Mesenchymal stem cell (in vitro differentiated cells and primary cell): ENCODE results near the gene SEMA5B.
A peak's percentile ranks its signal among the peaks of the same experiment; 100 is the strongest.

Experiments
- DNase-seq: peaks from one replicate; pipeline ENCODE4 v3.0.0-alpha.2; 2013
- H2AFZ ChIP-seq: one replicate; pipeline ENCODE4 v1.6.1; 2013; ENCODE audit warnings: low read depth, mild to moderate bottlenecking, control low read depth, inconsistent platforms, low read length, moderate library complexity
- H2AK5ac ChIP-seq: 2 replicates; pipeline ENCODE4 v1.6.1; 2013; ENCODE audit warnings: low read length, moderate library complexity, mild to moderate bottlenecking, inconsistent platforms; ENCODE audit not compliant: severe bottlenecking
- H2BK120ac ChIP-seq: one replicate; pipeline ENCODE4 v1.6.1; 2013; ENCODE audit warnings: low read depth, mild to moderate bottlenecking, inconsistent platforms, low read length, moderate library complexity
- H2BK12ac ChIP-seq, 2 experiments: one replicate each; pipeline ENCODE4 v1.6.1; 2013; ENCODE audit warnings: inconsistent platforms in 2 of 2, low read length in 2 of 2, mild to moderate bottlenecking in 2 of 2, moderate library complexity in 2 of 2, control low read depth in 1 of 2
- H2BK15ac ChIP-seq: one replicate; pipeline ENCODE4 v1.6.1; 2013; ENCODE audit warnings: mild to moderate bottlenecking, low read depth, inconsistent platforms; ENCODE audit not compliant: poor library complexity, severe bottlenecking
- H2BK5ac ChIP-seq: 2 replicates; pipeline ENCODE4 v1.6.1; 2013; ENCODE audit warnings: low read depth, mild to moderate bottlenecking, low read length, control low read depth, inconsistent platforms; ENCODE audit not compliant: poor library complexity, severe bottlenecking
- H3K14ac ChIP-seq, 2 experiments: one replicate each; pipeline ENCODE4 v1.6.1; 2013; ENCODE audit warnings: inconsistent platforms in 2 of 2, low read length in 2 of 2, control low read depth in 1 of 2, mild to moderate bottlenecking in 1 of 2, moderate library complexity in 1 of 2
- H3K18ac ChIP-seq, 2 experiments: one replicate each; pipeline ENCODE4 v1.6.1; 2013; ENCODE audit warnings: inconsistent platforms in 2 of 2, low read length in 2 of 2, control low read depth in 1 of 2, low read depth in 1 of 2, mild to moderate bottlenecking in 1 of 2
- H3K23ac ChIP-seq, 2 experiments: one replicate each; pipeline ENCODE4 v1.6.1; 2013; ENCODE audit warnings: inconsistent platforms in 2 of 2, low read length in 2 of 2, mild to moderate bottlenecking in 2 of 2, moderate library complexity in 2 of 2, control low read depth in 1 of 2
- H3K27ac ChIP-seq: 2 replicates; pipeline ENCODE4 v1.5.1; 2013; ENCODE audit warnings: mild to moderate bottlenecking, moderate library complexity, low read length, control low read depth, inconsistent platforms; ENCODE audit not compliant: poor library complexity, severe bottlenecking
- H3K27me3 ChIP-seq, 2 experiments: 2 replicates each; pipeline versions ENCODE4 v1.6.1 to v1.7.0; 2013; ENCODE audit warnings: low read length in 2 of 2, mild to moderate bottlenecking in 2 of 2, moderate library complexity in 2 of 2, control low read depth in 1 of 2, inconsistent platforms in 1 of 2; ENCODE audit not compliant: control insufficient read depth in 1 of 2, insufficient read depth in 1 of 2
- H3K36me3 ChIP-seq, 2 experiments: 2 replicates each; pipeline versions ENCODE4 v1.6.1 to v1.7.0; 2013; ENCODE audit warnings: low read length in 2 of 2, control low read depth in 1 of 2, inconsistent platforms in 1 of 2, low read depth in 1 of 2, mild to moderate bottlenecking in 1 of 2; ENCODE audit not compliant: insufficient read depth in 2 of 2, control insufficient read depth in 1 of 2
- H3K4ac ChIP-seq, 2 experiments: one replicate each; pipeline ENCODE4 v1.6.1; 2013; ENCODE audit warnings: inconsistent platforms in 2 of 2, low read length in 2 of 2, mild to moderate bottlenecking in 2 of 2, moderate library complexity in 2 of 2, control low read depth in 1 of 2, low read depth in 1 of 2
- H3K4me1 ChIP-seq: 2 replicates; pipeline ENCODE4 v1.6.1; 2013; ENCODE audit warnings: low read depth, low read length, control low read depth; ENCODE audit not compliant: control insufficient read depth, insufficient read depth
- H3K4me2 ChIP-seq: 2 replicates; pipeline ENCODE4 v1.6.1; 2013; ENCODE audit warnings: low read length, mild to moderate bottlenecking, inconsistent platforms; ENCODE audit not compliant: poor library complexity, severe bottlenecking
- H3K4me3 ChIP-seq, 2 experiments: 2 replicates each; pipeline versions ENCODE4 v1.5.1 to v1.7.0; 2013; ENCODE audit warnings: low read length in 2 of 2, mild to moderate bottlenecking in 2 of 2, control low read depth in 1 of 2, low read depth in 1 of 2; ENCODE audit not compliant: insufficient read depth in 1 of 2
- H3K79me1 ChIP-seq: replicated peaks from 2 replicates; pipeline ENCODE4 v1.6.1; 2013; ENCODE audit warnings: mild to moderate bottlenecking, control low read depth, low read length, inconsistent platforms; ENCODE audit not compliant: poor library complexity, severe bottlenecking
- H3K9ac ChIP-seq: 2 replicates; pipeline ENCODE4 v1.7.0; 2013; ENCODE audit warnings: mild to moderate bottlenecking, low read length, moderate library complexity
- H3K9me3 ChIP-seq: 2 replicates; pipeline ENCODE4 v1.7.0; 2013; ENCODE audit warnings: mild to moderate bottlenecking, low read length; ENCODE audit not compliant: control insufficient read depth
- H4K8ac ChIP-seq: one replicate; pipeline ENCODE4 v1.6.1; 2013; ENCODE audit warnings: inconsistent platforms, mild to moderate bottlenecking, low read length, moderate library complexity
- H4K91ac ChIP-seq: one replicate; pipeline ENCODE4 v1.6.1; 2013; ENCODE audit warnings: mild to moderate bottlenecking, low read length, inconsistent platforms
- WGBS: methylation state at CpG from one replicate; pipeline ENCODE4 v1.1.7; 2013; ENCODE audit warnings: mixed read lengths; 5-methylcytosine and 5-hydroxymethylcytosine counted together

Gene SEMA5B

GRCh38 chr3:122967765-122968164, 59.8 kb downstream of the SEMA5B start:
- Histone ChIP-seq H3K27me3 (peaks cover 79 to 80% of the 10 kb centered on the region in 2 experiments), H2BK120ac (no peak overlapping the region), H3K4me1 (peaks cover 8% of the 10 kb centered on the region), H2BK12ac (no peak overlapping the region), H3K23ac (no peak overlapping the region), H4K91ac (no peak overlapping the region), H2AK5ac (no peak overlapping the region), H3K27ac (no peak overlapping the region), H3K36me3 (no peaks in the 10 kb centered on the region), H2BK15ac (no peak overlapping the region), H3K14ac (peak overlapping the region in 1 of 2 experiments; percentile 57), H2AFZ (no peak overlapping the region), H4K8ac (no peak overlapping the region), H3K9ac (no peak overlapping the region), H2BK5ac (no peak overlapping the region), H3K4ac (no peak overlapping the region), H3K9me3 (no peaks in the 10 kb centered on the region), H3K4me2 (no peak overlapping the region), H3K79me1 (no peaks in the 10 kb centered on the region), H3K4me3 (no peak overlapping the region), H3K18ac (no peak overlapping the region)
- WGBS, result 95% methylated on average over 6 of the region's 7 CpGs
- no peak for DNase-seq

GRCh38 chr3:122967356-122967755, 60.2 kb downstream of the SEMA5B start:
- H3K4me1 ChIP-seq, result peaks cover 8% of the 10 kb centered on the region
- no peak overlapping the region for H3K23ac ChIP-seq
- no peak overlapping the region for H3K4ac ChIP-seq
- no peak overlapping the region for H3K18ac ChIP-seq
- WGBS, result 74% methylated on average over 4 of the region's 4 CpGs
- H3K4me2 ChIP-seq, result no peak overlapping the region
- no peaks in the 10 kb centered on the region for H3K36me3 ChIP-seq
- no peak for DNase-seq
- no peak overlapping the region for H3K14ac ChIP-seq
- H2BK120ac ChIP-seq, result no peak overlapping the region
- no peak overlapping the region for H3K9ac ChIP-seq
- H3K27me3 ChIP-seq, result peaks cover 79% of the 10 kb centered on the region in 2 experiments
- H3K4me3 ChIP-seq, result no peak overlapping the region
- no peak overlapping the region for H2BK15ac ChIP-seq
- no peak overlapping the region for H4K8ac ChIP-seq
- H3K9me3 ChIP-seq, result no peaks in the 10 kb centered on the region
- H4K91ac ChIP-seq, result no peak overlapping the region
- no peak overlapping the region for H2BK12ac ChIP-seq
- H3K27ac ChIP-seq, result no peak overlapping the region
- H2AFZ ChIP-seq, result no peak overlapping the region
- no peak overlapping the region for H2BK5ac ChIP-seq
- no peaks in the 10 kb centered on the region for H3K79me1 ChIP-seq
- H2AK5ac ChIP-seq, result no peak overlapping the region

DNA sequence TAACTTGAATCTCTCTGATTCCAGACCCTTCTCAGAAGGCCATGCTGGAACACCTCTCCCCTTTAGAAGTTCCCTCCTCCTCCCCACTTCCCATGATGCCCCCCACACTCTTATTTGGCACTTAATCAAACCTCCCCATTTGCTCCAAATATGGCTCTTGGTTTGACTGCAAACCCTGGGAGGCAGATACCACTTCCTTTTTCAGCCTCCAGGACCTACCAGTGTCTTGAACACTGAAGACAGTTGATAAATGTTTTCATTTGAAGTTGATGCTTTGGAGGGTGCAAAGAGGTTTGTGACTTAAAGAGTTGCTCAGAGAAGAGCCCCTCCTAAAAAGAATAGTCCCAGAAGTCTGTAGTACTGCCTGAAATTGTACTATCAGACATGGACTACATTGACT, 61.5 kb downstream of the SEMA5B start:
- Histone ChIP-seq H3K4ac (no peak overlapping the region), H2AFZ (no peak overlapping the region), H4K8ac (no peak overlapping the region), H3K23ac (no peak overlapping the region), H3K4me2 (no peak overlapping the region), H2BK12ac (no peak overlapping the region), H2BK15ac (no peak overlapping the region), H3K14ac (no peak overlapping the region), H3K9me3 (no peaks in the 10 kb centered on the region), H3K79me1 (no peaks in the 10 kb centered on the region), H2BK120ac (no peak overlapping the region), H3K27ac (no peak overlapping the region), H3K9ac (no peak overlapping the region), H4K91ac (no peak overlapping the region), H3K4me3 (no peak overlapping the region), H3K4me1 (peaks cover 8% of the 10 kb centered on the region), H2AK5ac (no peak overlapping the region), H2BK5ac (no peak overlapping the region), H3K27me3 (peaks cover 69 to 79% of the 10 kb centered on the region in 2 experiments), H3K36me3 (no peaks in the 10 kb centered on the region), H3K18ac (no peak overlapping the region)
- no peak for DNase-seq

DNA sequence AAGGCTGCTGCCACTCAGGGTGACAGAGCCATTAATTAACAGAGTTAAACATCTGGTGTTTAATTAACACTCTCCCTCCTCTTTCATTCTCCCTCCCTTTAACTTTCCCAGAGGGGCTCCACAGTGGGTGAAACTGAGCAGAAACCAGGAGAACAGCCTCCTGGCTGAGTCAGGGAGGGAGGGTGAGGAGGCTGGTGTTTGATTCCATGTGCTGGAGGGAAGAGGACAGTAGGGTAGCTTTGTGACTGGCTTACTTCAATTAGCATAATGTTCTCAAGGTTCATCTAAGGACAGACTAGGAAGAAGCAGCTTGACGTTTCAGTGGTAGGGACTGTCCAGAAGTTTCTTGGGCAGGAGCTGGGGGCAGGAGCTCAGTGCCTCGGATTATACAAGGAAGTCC, 62.8 kb downstream of the SEMA5B start:
- H4K91ac ChIP-seq, result no peak overlapping the region
- no peak overlapping the region for H3K9ac ChIP-seq
- no peak overlapping the region for H3K4me3 ChIP-seq
- no peak overlapping the region for H4K8ac ChIP-seq
- H3K4me1 ChIP-seq, result peaks cover 5% of the 10 kb centered on the region
- H3K79me1 ChIP-seq, result no peaks in the 10 kb centered on the region
- H3K23ac ChIP-seq, result no peak overlapping the region
- no peak overlapping the region for H3K4me2 ChIP-seq
- whole genome bisulfite sequencing, result 27% methylated on average over 2 of the region's 2 CpGs
- H2BK12ac ChIP-seq, result no peak overlapping the region
- no peak overlapping the region for H2AK5ac ChIP-seq
- no peak overlapping the region for H3K27ac ChIP-seq
- H3K36me3 ChIP-seq, result no peaks in the 10 kb centered on the region
- H3K4ac ChIP-seq, result no peak overlapping the region
- H2BK120ac ChIP-seq, result no peak overlapping the region
- peaks cover 70% of the 10 kb centered on the region in 2 experiments for H3K27me3 ChIP-seq
- no peak overlapping the region for H3K14ac ChIP-seq
- H3K18ac ChIP-seq, result no peak overlapping the region
- H3K9me3 ChIP-seq, result no peaks in the 10 kb centered on the region
- no peak overlapping the region for H2BK5ac ChIP-seq
- H2AFZ ChIP-seq, result no peak overlapping the region
- H2BK15ac ChIP-seq, result no peak overlapping the region
- no peak for DNase-seq
